Thyroid gland (tissue), 4 donors: Measurements from ENCODE around the gene ACHE.

Source experiments
- CTCF ChIP-seq, 6 experiments: fragments of 200-600 bp in 3 of 6; fragments of 450-650 bp in 3 of 6; sonication (generic) in 3 of 6; IDR thresholded peaks; one replicate each; pipeline ENCODE4 v1.5.1; 2016 to 2019; ENCODE audit warnings: antibody characterized with exemption in 6 of 6, mild to moderate bottlenecking in 2 of 6, inconsistent platforms in 1 of 6, moderate library complexity in 1 of 6
- POLR2A ChIP-seq, 2 donors: fragments of 450-650 bp; IDR thresholded peaks; one replicate each; pipeline ENCODE4 v1.6.1; 2017; ENCODE audit warnings: antibody characterized with exemption in 2 of 2, mild to moderate bottlenecking in 2 of 2, moderate library complexity in 1 of 2

DNA sequence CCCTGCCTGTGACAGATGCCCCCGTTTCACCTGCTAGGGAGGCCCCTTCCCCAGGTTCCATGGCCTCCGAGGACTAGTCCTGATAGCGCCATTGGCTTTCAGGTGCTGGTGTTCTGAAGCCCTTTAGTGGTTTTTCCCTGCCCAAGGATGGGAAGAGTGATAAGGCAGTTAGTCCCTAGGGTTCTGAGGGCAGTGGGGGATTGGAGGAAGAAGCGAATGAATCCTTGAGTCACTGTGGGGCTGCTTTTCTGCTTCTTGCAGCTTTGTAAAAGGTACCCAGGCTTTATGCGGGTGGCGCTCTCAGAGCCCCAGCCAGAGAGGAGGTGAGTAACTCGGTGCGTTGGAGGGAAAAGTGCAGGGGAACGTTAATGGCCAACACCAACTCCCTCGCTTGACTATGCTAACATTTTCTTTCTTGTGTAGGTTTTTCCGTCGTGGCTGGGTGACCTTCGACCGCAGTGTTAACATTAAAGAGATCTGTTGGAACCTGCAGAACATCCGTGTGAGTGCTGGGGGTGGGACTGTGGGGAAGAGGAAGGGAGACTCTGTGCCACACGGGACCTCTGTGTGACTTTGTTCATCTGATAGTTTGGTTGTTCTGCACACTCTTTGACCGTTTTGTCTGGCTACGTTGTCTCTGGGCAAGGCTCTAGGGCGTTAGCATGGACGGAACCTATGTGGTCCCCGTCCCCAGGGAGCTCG is 10.1 kb downstream of the ACHE start:
- TF ChIP-seq POLR2A (IDR thresholded peaks at IDR 0.05), result no peak
- TF ChIP-seq CTCF (IDR thresholded peaks at IDR 0.05), result no peak
